Natural killer cell (primary cell): Measurements from ENCODE around the gene STBD1. TPM values are rescaled to one million over a fixed set of nuclear protein-coding genes. Genes with fewer than 3 reads are reported as not detected.

Experiments used
- ATAC-seq, 3 donors: fragments of 150-1000 bp in 2 of 3; fragments of 200-7000 bp in 1 of 3; cut with Tn5 transposase; 1 replicate in 1 of 3; 2 replicates in 2 of 3; pipeline ENCODE4 v1.10.0; 2021; ENCODE audit warnings: mild to moderate bottlenecking in 2 of 3, moderate library complexity in 2 of 3
- DNase-seq, 2 donors: peaks; one replicate each; pipeline versions ENCODE4 v3.0.0 to v3.0.0-alpha.2; 2013 to 2021; ENCODE audit warnings: mixed read lengths in 1 of 2
- H3K27ac ChIP-seq: one replicate; pipeline ENCODE4 v1.5.1; 2013; ENCODE audit warnings: mild to moderate bottlenecking, low read length
- H3K27me3 ChIP-seq: one replicate; pipeline ENCODE4 v1.6.1; 2013; ENCODE audit warnings: low read length; ENCODE audit not compliant: control insufficient read depth, insufficient read depth
- H3K36me3 ChIP-seq: one replicate; pipeline ENCODE4 v1.6.1; 2013; ENCODE audit warnings: low read length; ENCODE audit not compliant: control insufficient read depth, insufficient read depth
- H3K4me1 ChIP-seq: one replicate; pipeline ENCODE4 v1.6.1; 2013; ENCODE audit warnings: low read length; ENCODE audit not compliant: control insufficient read depth, insufficient read depth
- H3K4me3 ChIP-seq: one replicate; pipeline ENCODE4 v1.5.1; 2013; ENCODE audit warnings: low read length
- H3K9me3 ChIP-seq: one replicate; pipeline ENCODE4 v1.6.1; 2013; ENCODE audit warnings: low read length; ENCODE audit not compliant: control insufficient read depth, insufficient read depth
- H3K27ac Mint-ChIP-seq, 2 donors: one replicate each; pipeline ENCODE4 v1.8.0; 2022; ENCODE audit warnings: mild to moderate bottlenecking in 2 of 2, mixed read lengths in 2 of 2, moderate library complexity in 1 of 2
- H3K27me3 Mint-ChIP-seq, 2 donors: one replicate each; pipeline ENCODE4 v1.8.0; 2022; ENCODE audit warnings: low read depth in 2 of 2, mixed read lengths in 2 of 2
- H3K36me3 Mint-ChIP-seq: one replicate; pipeline ENCODE4 v1.8.0; 2022; ENCODE audit warnings: mixed read lengths
- H3K4me1 Mint-ChIP-seq, 2 donors: one replicate each; pipeline ENCODE4 v1.8.0; 2022; ENCODE audit warnings: mixed read lengths in 2 of 2
- H3K4me3 Mint-ChIP-seq: one replicate; pipeline ENCODE4 v1.8.0; 2022; ENCODE audit warnings: mild to moderate bottlenecking, moderate library complexity, mixed read lengths
- H3K9me3 Mint-ChIP-seq, 2 donors: one replicate each; pipeline ENCODE4 v1.8.0; 2022; ENCODE audit warnings: mixed read lengths in 2 of 2
- WGBS: methylation state at CpG from one replicate; pipeline ENCODE4 v1.1.7; 2013; ENCODE audit warnings: missing lambda C conversion rate; ENCODE audit not compliant: insufficient coverage; 5-methylcytosine and 5-hydroxymethylcytosine counted together
- intact Hi-C: fragments of 100-400 bp; cut with micrococcal nuclease; formaldehyde crosslinking; loops from one replicate; pipeline ENCODE4 v1.14.2; 2022
- total RNA-seq, 4 donors: library from RNA; stranded (reverse); fragments of 120-200 nt in 1 of 4; gene quantifications; one replicate each; pipeline versions ENCODE4 v1.2.3 to v1.2.4, GENCODE V29; 2013 to 2022
- TF ChIP-seq, protein P1 (sequence below): fragments of 200-600 bp; IDR thresholded peaks from one replicate; pipeline ENCODE4 v1.8.0; 2022; ENCODE audit warnings: antibody characterized with exemption

STBD1 gene
- total RNA-seq, 3 donors from 2014 or later (not counting 1 experiment from before 2014, with no cell fraction given), result 0.15 to 1.3 (median 0.26) TPM

DNA sequence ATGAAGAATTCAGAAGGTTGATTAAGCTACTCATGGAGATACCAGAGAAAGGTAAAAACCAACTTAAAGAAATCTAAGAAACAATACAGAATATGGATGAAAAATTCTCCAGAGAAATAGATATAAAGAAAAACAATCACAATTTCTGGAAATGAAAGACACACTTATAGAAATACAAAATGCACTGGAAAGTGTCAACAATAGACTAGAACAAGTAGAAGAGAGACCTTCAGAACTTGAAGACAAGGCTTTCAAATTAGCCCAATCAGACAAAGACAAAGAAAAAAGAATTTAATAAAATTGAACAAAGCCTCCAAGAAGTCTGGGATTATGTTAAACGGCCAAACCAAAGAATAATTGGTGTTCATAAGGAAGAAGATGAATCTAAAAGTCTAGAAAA is 9.6 kb downstream of the STBD1 start:
- Mint-ChIP-seq H3K9me3 (peaks cover 7 to 9% of the 10 kb centered on the region in 2 donors), H3K27me3 (peaks cover 7 to 14% of the 10 kb centered on the region in 2 donors), H3K4me1 (no peaks in the 10 kb centered on the region), H3K4me3 (no peak overlapping the region), H3K27ac (no peak overlapping the region), H3K36me3 (peaks cover 23% of the 10 kb centered on the region)
- TF ChIP-seq, protein P1, sequence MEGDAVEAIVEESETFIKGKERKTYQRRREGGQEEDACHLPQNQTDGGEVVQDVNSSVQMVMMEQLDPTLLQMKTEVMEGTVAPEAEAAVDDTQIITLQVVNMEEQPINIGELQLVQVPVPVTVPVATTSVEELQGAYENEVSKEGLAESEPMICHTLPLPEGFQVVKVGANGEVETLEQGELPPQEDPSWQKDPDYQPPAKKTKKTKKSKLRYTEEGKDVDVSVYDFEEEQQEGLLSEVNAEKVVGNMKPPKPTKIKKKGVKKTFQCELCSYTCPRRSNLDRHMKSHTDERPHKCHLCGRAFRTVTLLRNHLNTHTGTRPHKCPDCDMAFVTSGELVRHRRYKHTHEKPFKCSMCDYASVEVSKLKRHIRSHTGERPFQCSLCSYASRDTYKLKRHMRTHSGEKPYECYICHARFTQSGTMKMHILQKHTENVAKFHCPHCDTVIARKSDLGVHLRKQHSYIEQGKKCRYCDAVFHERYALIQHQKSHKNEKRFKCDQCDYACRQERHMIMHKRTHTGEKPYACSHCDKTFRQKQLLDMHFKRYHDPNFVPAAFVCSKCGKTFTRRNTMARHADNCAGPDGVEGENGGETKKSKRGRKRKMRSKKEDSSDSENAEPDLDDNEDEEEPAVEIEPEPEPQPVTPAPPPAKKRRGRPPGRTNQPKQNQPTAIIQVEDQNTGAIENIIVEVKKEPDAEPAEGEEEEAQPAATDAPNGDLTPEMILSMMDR, result no peak
- no peaks in the 10 kb centered on the region for H3K4me1 ChIP-seq
- peaks cover 3% of the 10 kb centered on the region for H3K9me3 ChIP-seq
- no peaks in the 10 kb centered on the region for H3K27me3 ChIP-seq
- H3K36me3 ChIP-seq, result no peaks in the 10 kb centered on the region
- ATAC-seq (no peak), DNase-seq (no peak)
- H3K27ac ChIP-seq, result no peak overlapping the region
- intact Hi-C loops, result no loop called here
- WGBS, result no CpG with 5 or more reads among the region's 1 CpG
- no peak overlapping the region for H3K4me3 ChIP-seq

DNA sequence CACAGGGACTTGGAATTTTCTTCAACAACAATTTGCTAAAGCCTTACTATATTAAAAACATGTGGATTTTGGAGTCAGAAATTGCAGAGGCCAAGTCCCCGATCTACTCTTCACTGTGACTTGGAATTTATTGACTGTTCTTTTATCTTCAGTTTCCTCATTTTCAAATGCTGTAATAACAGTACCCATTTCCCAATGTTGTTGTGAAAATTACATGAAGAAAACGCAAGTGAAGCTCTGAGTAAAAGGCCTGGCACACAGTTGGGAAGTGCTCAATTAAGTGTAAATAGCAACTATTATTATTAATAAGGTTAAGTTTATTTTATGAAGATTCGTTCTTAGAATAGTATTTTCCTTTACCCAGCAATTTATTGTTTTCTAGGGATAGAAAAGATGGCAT is 15.7 kb downstream of the STBD1 start:
- ATAC-seq (no peak), DNase-seq (no peak)
- Mint-ChIP-seq H3K4me3 (no peak overlapping the region), H3K36me3 (peaks cover 24% of the 10 kb centered on the region), H3K27me3 (peaks cover 2 to 6% of the 10 kb centered on the region in 2 donors), H3K27ac (no peak overlapping the region), H3K9me3 (peaks cover 8% of the 10 kb centered on the region in 2 donors), H3K4me1 (peaks cover 6 to 7% of the 10 kb centered on the region in 2 donors)
- no peaks in the 10 kb centered on the region for H3K27me3 ChIP-seq
- no peak overlapping the region for H3K27ac ChIP-seq
- H3K36me3 ChIP-seq, result no peaks in the 10 kb centered on the region
- H3K4me3 ChIP-seq, result no peak overlapping the region
- TF ChIP-seq, protein P1, result no peak
- intact Hi-C loops, result no loop called here
- no peaks in the 10 kb centered on the region for H3K4me1 ChIP-seq
- WGBS, result 100% methylated on average over 1 of the region's 3 CpGs
- no peaks in the 10 kb centered on the region for H3K9me3 ChIP-seq

DNA sequence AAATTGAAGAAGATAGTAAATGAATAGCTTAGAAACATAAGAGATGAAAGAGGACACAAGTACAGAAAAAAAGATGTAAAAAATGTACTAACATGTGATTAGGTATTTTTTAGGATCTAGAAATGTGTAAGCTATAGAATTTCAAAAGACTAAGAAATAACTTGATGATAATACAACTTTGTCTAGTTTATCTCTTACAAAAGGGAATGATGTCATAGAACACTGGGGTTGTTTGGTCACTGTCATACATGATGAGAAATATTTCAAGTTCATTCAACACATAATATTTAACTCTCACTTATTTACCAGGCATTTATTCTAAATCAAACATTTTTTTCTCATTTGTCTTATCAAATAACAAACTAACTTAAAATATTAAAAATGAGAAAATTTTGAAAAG is 18.5 kb downstream of the STBD1 start:
- DNase-seq (no peak), ATAC-seq (no peak)
- H3K27me3 ChIP-seq, result no peaks in the 10 kb centered on the region
- H3K36me3 ChIP-seq, result no peaks in the 10 kb centered on the region
- intact Hi-C loops, result no loop called here
- H3K36me3 Mint-ChIP-seq, result peaks cover 29% of the 10 kb centered on the region
- H3K27me3 Mint-ChIP-seq, result peaks cover 7 to 9% of the 10 kb centered on the region in 2 donors
- H3K4me1 ChIP-seq, result no peaks in the 10 kb centered on the region
- no peak overlapping the region for H3K27ac ChIP-seq
- H3K4me3 ChIP-seq, result no peak overlapping the region
- H3K27ac Mint-ChIP-seq, result no peak overlapping the region
- H3K9me3 Mint-ChIP-seq, result peaks cover 10 to 16% of the 10 kb centered on the region in 2 donors
- peaks cover 6 to 7% of the 10 kb centered on the region in 2 donors for H3K4me1 Mint-ChIP-seq
- TF ChIP-seq, protein P1, result no peak
- peaks cover 5% of the 10 kb centered on the region for H3K9me3 ChIP-seq
- H3K4me3 Mint-ChIP-seq, result no peak overlapping the region

DNA sequence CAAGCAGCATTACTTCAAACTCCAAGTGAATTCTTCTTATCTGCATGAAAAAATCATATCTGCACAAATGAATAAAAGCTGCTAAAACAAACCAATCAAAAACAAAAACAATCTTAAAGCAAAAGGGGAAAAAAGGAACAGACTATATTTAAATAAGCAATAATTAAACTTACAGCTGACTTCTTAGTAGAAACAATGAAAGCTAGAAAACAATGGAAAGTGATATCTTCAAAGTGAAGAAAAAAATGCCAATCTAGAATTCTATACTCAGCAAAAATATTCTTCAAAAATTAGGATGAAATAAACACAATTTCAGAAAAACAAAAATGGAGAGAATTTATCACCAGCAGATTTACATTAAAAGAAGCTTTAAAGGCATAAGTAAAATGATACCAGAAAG is 20.0 kb downstream of the STBD1 start:
- Histone ChIP-seq H3K4me3 (no peak overlapping the region), H3K9me3 (peaks cover 5% of the 10 kb centered on the region), H3K27me3 (peaks cover 2% of the 10 kb centered on the region), H3K27ac (no peak overlapping the region), H3K36me3 (no peaks in the 10 kb centered on the region), H3K4me1 (no peaks in the 10 kb centered on the region)
- H3K9me3 Mint-ChIP-seq, result peaks cover 7 to 16% of the 10 kb centered on the region in 2 donors
- peaks cover 6 to 7% of the 10 kb centered on the region in 2 donors for H3K4me1 Mint-ChIP-seq
- peaks cover 5 to 9% of the 10 kb centered on the region in 2 donors for H3K27me3 Mint-ChIP-seq
- no peak overlapping the region for H3K4me3 Mint-ChIP-seq
- TF ChIP-seq, protein P1, result no peak
- no peak for DNase-seq
- intact Hi-C loops, result no loop called here
- peaks cover 25% of the 10 kb centered on the region for H3K36me3 Mint-ChIP-seq
- ATAC-seq, result no peak
- H3K27ac Mint-ChIP-seq, result no peak overlapping the region
